Left ventricle myocardium inferior (tissue), 1 donor: ENCODE data around the gene WFIKKN1. TPM values are rescaled to one million over a fixed set of nuclear protein-coding genes. Genes with fewer than 3 reads are reported as not detected.

ENCODE experiments used
- DNase-seq: peaks from one replicate; pipeline ENCODE4 v3.0.0-alpha.2; 2020
- H3K27ac ChIP-seq: fragments of 200-600 bp; replicated peaks from 2 replicates; pipeline ENCODE4 v1.8.0; 2021
- H3K27me3 ChIP-seq: fragments of 200-600 bp; 2 replicates; pipeline ENCODE4 v1.8.0; 2021; ENCODE audit warnings: low read depth
- H3K36me3 ChIP-seq: fragments of 200-600 bp; 2 replicates; pipeline ENCODE4 v1.8.0; 2021
- H3K4me1 ChIP-seq: fragments of 200-600 bp; 2 replicates; pipeline ENCODE4 v1.8.0; 2021
- H3K4me3 ChIP-seq: fragments of 200-600 bp; 2 replicates; pipeline ENCODE4 v1.8.0; 2021; ENCODE audit warnings: mild to moderate bottlenecking, moderate library complexity
- H3K9me3 ChIP-seq: fragments of 200-600 bp; replicated peaks from 2 replicates; pipeline ENCODE4 v1.8.0; 2021
- intact Hi-C: fragments of 100-400 bp; cut with micrococcal nuclease; formaldehyde crosslinking; loops from one replicate; pipeline ENCODE4 v1.11.0; 2022
- total RNA-seq: library from RNA; stranded (reverse); fragmentation: NEBNext Ultra II Directional; extraction: Animal tissue kit (Norgen Biotek cat#: 25700); gene quantifications from one replicate; pipeline ENCODE4 v1.2.1, GENCODE V29; 2021
- TF ChIP-seq, protein P1 (sequence below): fragments of 200-600 bp; IDR thresholded peaks from 2 replicates; pipeline ENCODE4 v1.8.0; 2021; ENCODE audit warnings: antibody characterized with exemption, mild to moderate bottlenecking, borderline replicate concordance
- donor health status: DM: no; HTN: yes; CAD: no; lungs with severe emphysema.

The WFIKKN1 gene
- total RNA-seq, 1 donor from 2014 or later = 0.14 TPM

DNA sequence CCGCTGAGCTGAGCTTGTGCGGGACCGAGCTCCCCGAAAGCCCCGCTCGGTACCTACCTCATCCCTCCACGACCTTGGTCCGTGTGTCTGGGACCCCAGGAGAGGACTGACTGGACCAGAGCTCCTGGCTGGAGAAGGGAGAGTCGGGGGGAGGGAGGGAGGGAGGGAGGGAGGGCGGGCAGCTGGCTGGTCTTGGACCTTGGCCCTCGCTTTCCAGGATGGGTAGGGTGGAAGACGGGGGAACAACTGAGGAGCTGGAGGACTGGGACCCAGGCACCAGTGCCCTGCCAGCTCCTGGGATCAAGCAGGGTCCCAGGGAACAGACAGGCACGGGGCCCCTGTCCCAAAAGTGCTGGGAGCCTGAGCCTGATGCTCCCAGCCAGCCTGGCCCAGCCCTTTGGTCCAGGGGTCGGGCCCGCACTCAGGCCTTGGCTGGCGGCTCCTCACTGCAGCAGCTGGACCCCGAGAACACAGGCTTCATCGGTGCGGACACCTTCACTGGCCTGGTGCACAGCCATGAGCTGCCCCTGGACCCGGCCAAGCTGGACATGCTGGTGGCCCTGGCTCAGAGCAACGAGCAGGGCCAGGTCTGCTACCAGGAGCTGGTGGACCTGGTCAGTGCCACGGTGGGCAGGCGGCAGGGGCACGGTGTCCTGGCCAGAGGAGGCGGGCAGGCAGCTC is 45.2 kb downstream of the WFIKKN1 start:
- intact Hi-C loops = no loop called here
- H3K27ac ChIP-seq = peak overlapping the region; percentile 64
- H3K36me3 ChIP-seq = peaks cover 33% of the 10 kb centered on the region
- H3K4me3 ChIP-seq = peak overlapping the region; percentile 61
- peaks cover 19% of the 10 kb centered on the region for H3K27me3 ChIP-seq
- no peaks in the 10 kb centered on the region for H3K9me3 ChIP-seq
- DNase-seq = no peak
- TF ChIP-seq, protein P1, sequence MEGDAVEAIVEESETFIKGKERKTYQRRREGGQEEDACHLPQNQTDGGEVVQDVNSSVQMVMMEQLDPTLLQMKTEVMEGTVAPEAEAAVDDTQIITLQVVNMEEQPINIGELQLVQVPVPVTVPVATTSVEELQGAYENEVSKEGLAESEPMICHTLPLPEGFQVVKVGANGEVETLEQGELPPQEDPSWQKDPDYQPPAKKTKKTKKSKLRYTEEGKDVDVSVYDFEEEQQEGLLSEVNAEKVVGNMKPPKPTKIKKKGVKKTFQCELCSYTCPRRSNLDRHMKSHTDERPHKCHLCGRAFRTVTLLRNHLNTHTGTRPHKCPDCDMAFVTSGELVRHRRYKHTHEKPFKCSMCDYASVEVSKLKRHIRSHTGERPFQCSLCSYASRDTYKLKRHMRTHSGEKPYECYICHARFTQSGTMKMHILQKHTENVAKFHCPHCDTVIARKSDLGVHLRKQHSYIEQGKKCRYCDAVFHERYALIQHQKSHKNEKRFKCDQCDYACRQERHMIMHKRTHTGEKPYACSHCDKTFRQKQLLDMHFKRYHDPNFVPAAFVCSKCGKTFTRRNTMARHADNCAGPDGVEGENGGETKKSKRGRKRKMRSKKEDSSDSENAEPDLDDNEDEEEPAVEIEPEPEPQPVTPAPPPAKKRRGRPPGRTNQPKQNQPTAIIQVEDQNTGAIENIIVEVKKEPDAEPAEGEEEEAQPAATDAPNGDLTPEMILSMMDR = no peak
- H3K4me1 ChIP-seq = peaks cover 46% of the 10 kb centered on the region

DNA sequence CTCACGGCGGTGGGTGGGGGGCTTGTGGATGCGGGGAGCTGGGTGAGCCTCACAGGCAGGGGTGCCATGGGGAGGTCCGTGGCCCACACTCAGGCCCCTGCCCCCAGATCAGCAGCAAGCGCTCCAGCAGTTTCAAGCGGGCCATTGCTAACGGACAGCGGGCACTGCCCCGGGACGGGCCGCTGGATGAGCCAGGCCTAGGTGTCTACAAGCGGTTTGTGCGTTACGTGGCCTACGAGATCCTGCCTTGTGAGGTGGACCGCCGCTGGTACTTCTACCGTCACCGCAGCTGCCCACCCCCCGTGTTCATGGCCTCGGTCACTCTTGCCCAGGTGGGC is 45.7 kb downstream of the WFIKKN1 start:
- TF ChIP-seq, protein P1 = no peak
- Histone ChIP-seq H3K36me3 (peaks cover 31% of the 10 kb centered on the region), H3K4me1 (peaks cover 51% of the 10 kb centered on the region), H3K9me3 (no peaks in the 10 kb centered on the region), H3K27ac (no peak overlapping the region), H3K27me3 (peaks cover 19% of the 10 kb centered on the region), H3K4me3 (no peak overlapping the region)
- DNase-seq = no peak
- intact Hi-C loops = no loop called here

DNA sequence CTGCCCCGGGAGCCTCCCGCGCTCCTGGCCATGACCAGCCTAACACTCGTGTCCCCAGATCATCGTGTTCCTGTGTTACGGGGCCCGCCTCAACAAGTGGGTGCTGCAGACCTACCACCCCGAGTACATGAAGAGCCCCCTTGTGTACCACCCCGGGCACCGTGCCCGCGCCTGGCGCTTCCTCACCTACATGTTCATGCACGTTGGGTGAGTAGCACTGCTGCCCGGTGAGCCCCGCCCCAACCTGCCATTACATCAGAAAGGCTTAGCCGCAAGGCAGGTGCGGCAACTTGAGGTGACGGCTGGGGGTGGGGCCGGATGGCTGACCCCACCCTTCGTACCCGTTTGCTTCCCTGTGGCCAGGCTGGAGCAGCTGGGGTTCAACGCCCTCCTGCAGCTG is 46.1 kb downstream of the WFIKKN1 start:
- peaks cover 19% of the 10 kb centered on the region for H3K27me3 ChIP-seq
- no peak for DNase-seq
- no peak overlapping the region for H3K4me3 ChIP-seq
- H3K4me1 ChIP-seq = peaks cover 55% of the 10 kb centered on the region
- intact Hi-C loops = no loop called here
- no peak overlapping the region for H3K27ac ChIP-seq
- TF ChIP-seq, protein P1 = no peak
- no peaks in the 10 kb centered on the region for H3K9me3 ChIP-seq
- peaks cover 31% of the 10 kb centered on the region for H3K36me3 ChIP-seq

DNA sequence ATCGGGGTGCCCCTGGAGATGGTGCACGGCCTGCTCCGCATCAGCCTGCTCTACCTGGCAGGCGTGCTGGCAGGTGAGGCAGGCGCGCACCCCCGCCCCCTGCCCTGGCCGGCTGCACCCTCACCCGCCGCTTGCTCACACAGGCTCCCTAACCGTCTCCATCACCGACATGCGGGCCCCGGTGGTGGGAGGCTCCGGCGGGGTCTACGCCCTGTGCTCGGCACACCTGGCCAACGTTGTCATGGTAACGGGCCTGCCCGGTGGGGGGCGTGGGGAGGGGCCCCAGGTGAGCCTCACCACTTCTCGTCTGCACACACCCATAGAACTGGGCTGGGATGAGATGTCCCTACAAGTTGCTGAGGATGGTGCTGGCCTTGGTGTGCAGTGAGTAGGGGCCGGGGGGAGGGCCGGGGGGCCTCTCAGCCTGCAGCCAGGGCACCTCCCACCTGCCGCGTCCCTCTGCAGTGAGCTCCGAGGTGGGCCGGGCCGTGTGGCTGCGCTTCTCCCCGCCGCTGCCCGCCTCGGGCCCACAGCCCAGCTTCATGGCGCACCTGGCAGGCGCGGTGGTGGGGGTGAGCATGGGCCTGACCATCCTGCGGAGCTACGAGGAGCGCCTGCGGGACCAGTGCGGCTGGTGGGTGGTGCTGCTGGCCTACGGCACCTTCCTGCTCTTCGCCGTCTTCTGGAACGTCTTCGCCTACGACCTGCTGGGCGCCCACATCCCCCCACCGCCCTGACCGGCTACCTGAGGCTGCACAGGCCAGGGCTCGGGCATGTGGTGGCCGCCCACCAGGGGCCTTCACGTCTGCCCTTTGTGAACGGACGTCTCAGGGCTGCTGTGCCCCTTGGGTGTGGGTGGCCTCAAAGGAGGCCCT is 46.8 kb downstream of the WFIKKN1 start:
- no peak overlapping the region for H3K27ac ChIP-seq
- no peaks in the 10 kb centered on the region for H3K9me3 ChIP-seq
- TF ChIP-seq, protein P1 = no peak
- peaks cover 31% of the 10 kb centered on the region for H3K36me3 ChIP-seq
- intact Hi-C loops = no loop called here
- H3K4me1 ChIP-seq = peaks cover 61% of the 10 kb centered on the region
- H3K27me3 ChIP-seq = peaks cover 19% of the 10 kb centered on the region
- H3K4me3 ChIP-seq = no peak overlapping the region
- DNase-seq = no peak

DNA sequence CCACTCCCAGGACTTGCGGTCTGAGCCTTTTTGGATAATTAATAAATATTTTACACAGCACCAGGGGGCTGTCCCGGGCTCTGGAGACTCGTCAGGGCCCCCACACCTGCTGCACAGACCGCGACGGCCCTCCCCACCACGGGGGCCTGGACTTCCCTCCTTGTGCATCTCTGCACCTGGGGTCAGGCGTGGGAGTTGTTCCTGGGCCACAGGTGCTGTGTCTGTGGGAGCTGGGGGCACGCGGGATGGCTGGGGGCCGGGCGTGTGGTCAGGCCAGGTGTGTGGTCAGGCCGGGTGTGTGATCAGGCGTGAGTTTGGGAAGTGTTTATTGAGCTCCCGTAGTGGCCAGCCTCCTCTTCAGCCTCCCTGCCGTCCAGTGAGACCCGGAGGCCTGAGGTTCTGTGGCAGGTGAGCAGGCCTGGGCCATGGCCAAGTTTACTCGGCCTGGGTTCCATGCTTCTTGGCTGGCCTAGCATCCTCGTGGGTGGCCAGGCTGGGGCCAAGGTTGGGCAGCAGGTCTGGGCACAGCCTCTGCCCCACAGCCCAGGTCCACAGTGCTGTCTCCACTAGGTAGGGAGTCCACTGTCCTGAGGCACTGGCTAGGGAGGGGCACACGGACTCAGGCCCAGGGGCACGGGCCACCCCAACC is 47.5 kb downstream of the WFIKKN1 start:
- H3K9me3 ChIP-seq = no peaks in the 10 kb centered on the region
- no peak overlapping the region for H3K4me3 ChIP-seq
- no peak for DNase-seq
- H3K27me3 ChIP-seq = peaks cover 19% of the 10 kb centered on the region
- intact Hi-C loops = no loop called here
- TF ChIP-seq, protein P1 = no peak
- H3K27ac ChIP-seq = no peak overlapping the region
- peaks cover 31% of the 10 kb centered on the region for H3K36me3 ChIP-seq
- H3K4me1 ChIP-seq = peaks cover 69% of the 10 kb centered on the region
